Activated CD4-positive, CD25-positive, alpha-beta regulatory T cell treated with anti-CD3 and anti-CD28 coated beads, Interleukin-2, amount 50 U/mL, for 24 hours (primary cell): ENCODE results near the gene HIC2.
"Not testable (repeated sequence)": the region's sequence is repeated elsewhere in the genome, so short reads cannot be mapped to it uniquely, and the experiment has no call there.

Experiments used
- ATAC-seq, 2 donors: fragments of 150-1000 bp; cut with Tn5 transposase; one replicate each; pipeline ENCODE4 v1.10.0; 2021; ENCODE audit warnings: mild to moderate bottlenecking in 1 of 2, moderate library complexity in 1 of 2

Gene HIC2, protein sequence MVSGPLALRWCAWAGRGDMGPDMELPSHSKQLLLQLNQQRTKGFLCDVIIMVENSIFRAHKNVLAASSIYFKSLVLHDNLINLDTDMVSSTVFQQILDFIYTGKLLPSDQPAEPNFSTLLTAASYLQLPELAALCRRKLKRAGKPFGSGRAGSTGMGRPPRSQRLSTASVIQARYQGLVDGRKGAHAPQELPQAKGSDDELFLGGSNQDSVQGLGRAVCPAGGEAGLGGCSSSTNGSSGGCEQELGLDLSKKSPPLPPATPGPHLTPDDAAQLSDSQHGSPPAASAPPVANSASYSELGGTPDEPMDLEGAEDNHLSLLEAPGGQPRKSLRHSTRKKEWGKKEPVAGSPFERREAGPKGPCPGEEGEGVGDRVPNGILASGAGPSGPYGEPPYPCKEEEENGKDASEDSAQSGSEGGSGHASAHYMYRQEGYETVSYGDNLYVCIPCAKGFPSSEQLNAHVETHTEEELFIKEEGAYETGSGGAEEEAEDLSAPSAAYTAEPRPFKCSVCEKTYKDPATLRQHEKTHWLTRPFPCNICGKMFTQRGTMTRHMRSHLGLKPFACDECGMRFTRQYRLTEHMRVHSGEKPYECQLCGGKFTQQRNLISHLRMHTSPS

DNA sequence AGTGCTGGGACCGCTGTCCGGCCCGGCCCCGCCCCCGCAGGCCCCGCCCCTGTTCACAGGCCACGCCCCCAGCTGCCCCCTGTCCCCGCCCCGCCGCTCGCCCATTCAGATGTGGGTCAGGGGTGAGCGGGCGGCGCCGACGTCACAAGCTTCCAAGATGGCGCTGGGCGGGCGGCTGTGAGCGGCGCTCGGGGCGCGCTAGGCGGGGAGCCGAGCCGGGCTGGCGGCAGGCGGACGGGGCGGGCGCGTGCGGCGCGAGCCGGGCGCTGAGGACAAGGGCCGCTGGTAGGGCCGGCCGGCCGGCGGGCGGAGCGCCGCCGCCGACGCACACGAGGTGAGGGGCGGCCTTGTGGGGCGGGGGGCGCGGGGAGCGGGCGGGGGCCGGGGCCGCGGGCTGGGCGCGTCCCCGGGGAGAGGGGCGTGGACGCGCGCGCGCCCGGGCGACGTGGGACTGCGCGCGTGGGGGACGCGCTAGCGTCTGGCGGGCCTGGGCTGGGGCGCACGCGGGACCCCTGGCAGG, at the start of gene HIC2:
HIC2 (plus strand) TSS at position 145 of the 520 bp plus-strand sequence. CDS start 25,461 bp downstream, outside the sequence.
- peak; percentile 87 to 89 for ATAC-seq

DNA sequence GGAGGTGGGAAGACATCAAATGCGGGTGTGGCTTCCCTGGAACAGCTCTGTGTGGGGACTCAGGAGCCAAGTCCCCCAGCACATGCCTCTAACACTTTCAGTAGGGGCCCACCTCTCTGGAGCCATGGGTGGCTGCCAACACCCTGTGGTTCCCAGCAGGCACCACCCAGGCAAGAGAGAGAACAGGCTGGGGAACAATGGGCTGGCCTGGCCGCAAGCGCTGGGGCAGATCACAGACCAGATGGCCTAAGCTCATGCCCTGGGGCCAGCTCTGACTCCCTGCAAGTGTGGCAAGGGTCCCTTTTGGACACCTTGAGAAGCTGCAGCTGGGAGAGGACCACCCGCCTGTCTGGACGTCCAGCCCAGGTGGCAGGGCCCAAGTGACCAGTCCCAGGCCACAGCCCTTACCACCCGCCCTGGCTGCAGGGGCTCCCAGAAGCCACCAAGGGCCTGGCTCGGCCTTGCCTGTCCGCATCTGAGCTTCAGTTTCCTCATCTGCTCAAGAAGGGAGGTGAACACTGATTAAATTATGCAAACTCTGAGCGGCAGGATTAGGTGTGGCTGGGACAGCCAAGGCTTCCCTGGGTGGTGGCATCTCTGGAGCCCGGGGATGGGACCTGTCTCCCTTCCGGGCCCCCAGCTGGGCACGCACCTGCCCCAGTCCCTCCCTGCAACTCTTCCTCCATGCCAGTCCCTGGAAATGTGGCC, 48.4 kb upstream of the HIC2 start:
- ATAC-seq = not testable (repeated sequence)

DNA sequence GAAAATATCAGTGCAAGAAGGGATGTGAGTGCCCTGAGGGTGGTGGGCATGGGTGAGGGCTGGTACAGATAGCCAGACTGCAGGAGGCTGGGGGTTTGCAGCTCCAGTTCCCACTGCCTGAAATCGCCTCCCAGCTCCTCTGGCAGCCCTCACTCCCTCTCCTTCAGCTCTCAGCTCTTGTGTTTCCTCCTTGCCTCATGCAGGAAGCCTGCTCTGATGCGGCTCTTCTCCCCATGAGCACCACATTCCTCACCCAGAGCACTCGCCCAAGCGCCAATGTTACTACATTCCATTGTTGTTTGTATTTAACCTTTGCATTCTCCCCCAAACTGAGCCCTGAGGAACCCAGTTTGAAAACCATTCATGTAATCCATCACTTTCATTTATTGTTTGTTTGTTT, 41.3 kb upstream of the HIC2 start:
- ATAC-seq = not testable (repeated sequence)

DNA sequence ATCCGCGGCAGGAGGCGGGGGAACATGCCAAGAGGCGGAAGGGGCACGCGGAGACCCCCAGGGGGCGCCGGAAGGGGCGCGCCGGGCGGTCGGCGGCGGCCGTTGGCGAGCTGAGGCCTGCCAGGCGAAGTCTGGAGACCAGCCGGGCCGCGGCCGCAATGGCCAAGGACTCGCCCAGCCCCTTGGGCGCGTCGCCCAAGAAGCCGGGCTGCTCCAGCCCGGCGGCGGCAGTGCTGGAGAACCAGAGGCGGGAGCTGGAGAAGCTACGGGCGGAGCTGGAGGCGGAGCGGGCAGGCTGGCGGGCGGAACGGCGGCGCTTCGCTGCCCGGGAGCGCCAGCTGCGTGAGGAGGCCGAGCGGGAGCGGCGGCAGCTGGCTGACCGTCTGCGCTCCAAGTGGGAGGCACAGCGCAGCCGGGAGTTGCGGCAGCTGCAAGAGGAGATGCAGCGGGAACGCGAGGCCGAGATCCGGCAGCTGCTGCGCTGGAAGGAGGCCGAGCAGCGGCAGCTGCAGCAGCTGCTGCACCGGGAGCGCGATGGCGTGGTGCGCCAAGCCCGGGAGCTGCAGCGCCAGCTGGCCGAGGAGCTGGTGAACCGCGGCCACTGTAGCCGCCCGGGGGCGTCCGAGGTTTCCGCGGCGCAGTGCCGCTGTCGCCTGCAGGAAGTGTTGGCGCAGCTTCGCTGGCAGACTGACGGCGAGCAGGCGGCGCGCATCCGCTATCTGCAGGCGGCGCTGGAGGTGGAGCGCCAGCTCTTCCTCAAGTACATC, 33.3 kb upstream of the HIC2 start, which contains the start of gene RIMBP3B:
RIMBP3B (plus strand) TSS at position 51 of the 767 bp plus-strand sequence; CDS start at position 159, 108 bp downstream.
- peak; percentile 71 to 81 for ATAC-seq

DNA sequence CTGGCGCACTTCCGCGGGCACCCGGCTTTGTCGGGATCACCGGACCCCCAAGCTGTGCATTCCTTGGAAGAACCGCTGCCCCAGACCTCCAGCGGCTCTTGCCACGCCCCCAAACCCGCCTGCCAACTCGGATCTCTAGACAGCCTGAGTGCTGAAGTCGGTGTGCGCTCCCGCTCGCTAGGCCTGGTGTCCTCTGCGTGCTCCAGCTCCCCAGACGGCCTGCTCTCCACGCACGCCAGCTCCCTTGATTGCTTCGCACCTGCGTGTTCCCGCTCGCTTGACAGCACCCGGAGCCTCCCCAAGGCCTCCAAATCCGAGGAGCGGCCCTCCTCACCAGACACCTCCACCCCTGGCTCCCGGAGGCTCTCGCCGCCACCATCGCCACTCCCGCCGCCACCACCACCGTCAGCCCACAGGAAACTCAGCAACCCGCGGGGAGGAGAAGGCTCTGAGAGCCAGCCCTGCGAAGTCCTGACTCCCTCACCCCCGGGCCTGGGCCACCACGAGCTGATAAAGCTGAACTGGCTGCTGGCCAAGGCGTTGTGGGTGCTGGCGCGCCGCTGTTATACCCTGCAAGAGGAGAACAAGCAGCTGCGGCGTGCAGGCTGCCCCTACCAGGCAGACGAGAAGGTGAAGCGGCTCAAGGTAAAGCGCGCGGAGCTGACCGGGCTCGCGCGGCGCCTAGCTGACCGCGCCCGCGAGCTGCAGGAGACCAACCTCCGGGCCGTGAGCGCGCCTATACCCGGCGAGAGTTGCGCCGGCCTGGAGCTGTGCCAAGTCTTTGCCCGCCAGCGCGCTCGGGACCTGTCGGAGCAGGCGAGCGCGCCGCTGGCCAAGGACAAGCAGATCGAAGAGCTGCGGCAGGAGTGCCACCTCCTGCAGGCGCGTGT, 32.5 kb upstream of the HIC2 start:
- ATAC-seq = peak; percentile 71 to 72

DNA sequence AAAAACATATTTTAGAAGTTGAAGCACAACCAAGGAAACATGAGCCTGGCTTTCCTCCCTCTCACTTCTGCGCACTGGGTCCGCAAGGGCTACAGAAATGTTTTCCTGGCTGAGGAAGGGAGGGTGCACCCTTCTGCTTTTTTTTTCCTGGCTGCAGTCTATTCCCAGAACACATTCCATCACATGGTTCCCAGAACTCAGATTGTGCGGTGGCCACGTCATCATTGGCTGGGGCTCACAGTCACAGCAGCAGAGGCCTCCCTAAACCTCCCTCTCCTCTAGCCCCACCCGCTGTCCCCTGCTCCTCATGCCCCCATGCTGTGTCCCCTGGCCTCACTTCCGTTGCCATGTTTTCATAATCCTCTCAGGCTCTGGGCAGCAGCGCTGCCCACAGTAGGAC, 27.7 kb upstream of the HIC2 start:
- ATAC-seq = not testable (repeated sequence)

DNA sequence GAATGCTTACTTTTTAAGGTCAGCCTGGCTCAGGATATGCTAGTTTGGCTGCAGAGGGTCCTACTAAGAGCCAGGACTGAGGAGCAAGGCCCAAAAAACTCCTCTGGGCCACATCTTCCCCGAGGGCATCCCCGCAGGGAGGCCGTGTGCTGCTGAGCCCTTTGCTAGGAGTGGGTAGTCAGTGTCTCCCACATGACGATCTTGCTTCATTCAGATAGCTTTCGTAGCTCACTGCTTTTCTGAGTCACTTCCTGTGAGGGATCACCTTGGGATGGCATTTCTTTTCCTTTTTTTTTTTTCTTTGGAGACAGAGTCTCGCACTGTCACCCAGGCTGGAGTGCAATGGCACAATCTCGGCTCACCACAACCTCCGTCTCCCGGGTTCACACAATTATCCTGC, 27.2 kb upstream of the HIC2 start:
- not testable (repeated sequence) for ATAC-seq

DNA sequence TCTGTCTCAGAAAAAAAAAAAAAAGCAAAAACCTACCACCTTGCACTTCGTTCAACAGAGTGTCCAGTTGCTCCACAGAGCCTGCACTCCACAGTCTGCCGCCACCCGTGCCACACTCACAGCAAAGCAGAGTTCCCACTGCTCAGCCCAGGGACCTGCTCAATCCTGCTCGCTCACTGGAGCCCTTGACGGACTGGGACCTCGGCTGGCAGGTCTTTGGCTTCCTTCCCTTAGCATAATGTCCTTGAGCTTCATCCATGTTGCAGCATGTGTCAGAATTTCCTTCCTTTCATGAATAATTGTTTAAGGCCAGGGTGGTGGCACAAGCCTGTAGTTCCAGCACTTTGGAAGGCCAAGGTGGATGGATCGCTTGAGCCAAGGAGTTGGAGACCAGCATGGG, 22.6 kb upstream of the HIC2 start:
- ATAC-seq = not testable (repeated sequence)

DNA sequence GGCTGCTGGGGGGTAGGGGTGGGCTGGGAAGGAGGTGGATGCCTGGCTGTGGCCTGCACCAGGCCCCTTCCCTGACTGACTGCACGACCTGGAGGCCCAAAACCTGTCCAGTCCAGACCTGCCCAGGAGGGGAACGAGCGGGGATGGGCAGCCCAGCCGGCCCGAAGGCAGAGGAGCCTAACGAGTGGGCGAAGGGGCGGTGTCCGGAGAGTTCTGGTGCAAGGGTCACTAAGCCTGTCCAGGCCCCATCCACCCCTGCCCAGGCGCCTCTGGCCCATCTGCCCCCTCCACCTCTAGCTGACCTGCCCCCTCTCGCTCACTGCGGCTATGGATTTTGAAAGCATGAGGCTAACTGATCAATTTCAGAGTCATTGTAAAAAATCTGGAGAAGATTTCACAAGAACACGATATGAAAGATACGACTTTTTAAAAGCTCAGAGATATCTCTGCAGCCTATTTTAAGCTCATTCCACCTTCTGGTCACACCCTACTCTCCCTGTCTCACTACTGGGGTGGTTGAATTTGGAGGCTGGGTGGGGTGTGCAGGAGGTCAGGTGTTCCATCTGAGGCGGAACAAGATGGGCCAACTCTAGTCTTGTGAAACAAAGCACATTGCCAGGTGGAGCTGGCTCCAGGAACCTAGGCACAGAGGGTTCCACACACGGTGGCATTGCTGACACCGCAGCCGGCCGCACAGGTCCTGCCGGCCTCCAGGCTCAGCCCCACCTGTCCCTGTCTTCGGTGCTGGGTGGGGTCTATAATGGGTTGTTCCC, 15.8 kb upstream of the HIC2 start:
- not testable (repeated sequence) for ATAC-seq

DNA sequence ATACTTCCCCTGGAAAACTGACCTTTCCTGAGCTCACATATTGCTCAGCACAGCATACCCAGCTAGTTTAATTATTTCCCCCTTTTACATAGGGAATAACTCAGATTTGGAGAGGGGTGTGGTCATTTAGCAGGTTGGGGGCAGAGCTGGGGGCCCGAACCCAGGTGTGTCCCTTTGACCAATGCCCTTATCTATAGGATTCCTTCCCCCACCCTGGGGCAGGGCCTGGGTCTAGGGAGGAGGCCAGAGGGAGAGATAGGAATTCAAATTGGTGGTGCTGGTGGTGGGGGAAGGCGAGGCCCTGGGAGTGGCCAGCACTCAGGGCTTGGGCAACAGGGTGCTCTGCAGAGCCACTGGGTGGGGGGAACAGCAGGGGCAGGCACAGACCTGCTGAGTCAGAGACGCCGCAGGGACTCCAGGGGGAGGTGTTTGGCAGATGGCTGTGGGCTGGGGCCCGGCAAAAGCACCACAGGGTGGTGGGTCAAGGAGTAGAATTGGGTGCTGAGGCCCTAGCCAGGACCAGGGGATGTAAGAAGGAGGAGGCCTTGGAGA, 14.3 kb upstream of the HIC2 start:
- not testable (repeated sequence) for ATAC-seq

DNA sequence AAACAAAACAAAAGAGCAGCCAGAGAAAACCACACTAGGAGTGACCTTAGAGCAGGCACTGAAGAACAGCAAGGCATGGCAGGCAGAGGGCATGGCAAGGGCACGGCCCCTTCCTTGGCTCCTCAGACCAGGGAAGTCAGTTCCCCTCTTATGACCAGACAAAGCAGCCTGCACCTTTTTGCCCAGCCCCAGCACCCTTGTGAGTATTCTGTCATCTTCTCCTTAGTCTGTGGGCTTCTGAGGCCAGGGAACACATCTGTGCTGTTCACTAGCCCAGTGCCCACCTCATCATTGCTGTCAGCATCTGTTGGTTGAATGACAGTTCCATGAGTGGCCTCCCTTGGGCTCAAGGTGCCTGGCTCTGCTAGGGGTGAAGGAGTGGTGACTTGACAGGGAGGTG, 10.0 kb upstream of the HIC2 start:
- not testable (repeated sequence) for ATAC-seq

DNA sequence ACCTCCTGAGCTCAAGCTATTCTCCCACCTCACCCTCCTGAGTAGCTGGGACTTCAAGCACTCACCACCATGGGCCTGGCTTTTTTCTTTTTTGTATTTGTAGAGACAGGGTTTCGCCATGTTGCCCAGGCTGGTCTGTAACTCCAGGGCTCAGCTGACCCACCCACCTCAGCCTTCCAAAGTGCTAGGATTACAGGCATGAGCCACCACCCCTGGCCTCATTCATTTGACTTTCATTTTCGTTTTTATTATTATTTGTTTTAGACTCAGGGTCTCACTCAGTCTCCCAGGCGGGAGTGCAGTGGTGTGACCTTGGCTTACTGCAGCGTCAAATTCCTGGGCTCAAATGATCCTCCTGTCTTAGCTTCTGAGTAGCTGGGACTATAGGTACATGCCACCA, 9.4 kb upstream of the HIC2 start:
- not testable (repeated sequence) for ATAC-seq

DNA sequence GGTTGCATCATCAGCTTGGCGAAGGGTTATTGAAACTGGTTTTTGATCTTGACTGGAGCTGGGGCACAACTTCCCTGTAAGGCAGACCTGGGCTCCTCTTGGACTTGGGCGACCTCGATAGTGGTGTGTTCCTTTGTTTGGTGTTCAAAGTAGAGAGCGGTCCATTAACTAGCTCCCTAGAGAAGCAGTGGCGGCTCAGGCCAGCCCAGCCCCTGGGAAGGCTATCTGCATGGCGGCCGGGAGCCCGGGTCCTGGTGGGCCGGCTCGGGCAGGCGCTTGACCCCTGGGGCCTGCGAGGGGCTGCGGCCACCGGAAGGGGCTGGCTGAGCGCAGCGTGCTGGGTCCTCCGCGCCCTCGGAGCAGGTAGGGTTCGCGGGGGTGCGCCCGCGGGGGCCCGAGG, 796 bp upstream of the HIC2 start:
- not testable (repeated sequence) for ATAC-seq

DNA sequence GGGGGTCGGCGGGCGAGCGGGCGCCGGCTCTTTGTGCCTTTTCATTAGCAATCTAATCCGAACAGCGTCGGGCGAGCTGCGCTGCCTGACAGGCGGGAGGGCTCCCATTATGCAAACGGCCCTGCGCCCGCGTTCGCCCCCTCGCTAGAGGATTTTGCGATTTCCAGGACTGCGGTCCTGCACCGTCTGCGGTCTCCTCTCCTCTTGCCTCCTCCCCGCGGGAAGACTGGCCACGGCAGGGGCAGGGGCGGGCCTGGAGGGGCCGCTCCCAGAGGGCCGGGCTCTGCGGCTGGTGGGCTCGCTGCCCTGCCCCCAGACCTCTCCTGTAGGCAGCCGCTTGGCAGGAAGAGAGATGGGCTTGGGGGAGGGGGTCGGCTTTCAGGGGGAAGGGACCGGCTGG, 682 bp downstream of the HIC2 start:
- ATAC-seq = peak; percentile 3 to 11

DNA sequence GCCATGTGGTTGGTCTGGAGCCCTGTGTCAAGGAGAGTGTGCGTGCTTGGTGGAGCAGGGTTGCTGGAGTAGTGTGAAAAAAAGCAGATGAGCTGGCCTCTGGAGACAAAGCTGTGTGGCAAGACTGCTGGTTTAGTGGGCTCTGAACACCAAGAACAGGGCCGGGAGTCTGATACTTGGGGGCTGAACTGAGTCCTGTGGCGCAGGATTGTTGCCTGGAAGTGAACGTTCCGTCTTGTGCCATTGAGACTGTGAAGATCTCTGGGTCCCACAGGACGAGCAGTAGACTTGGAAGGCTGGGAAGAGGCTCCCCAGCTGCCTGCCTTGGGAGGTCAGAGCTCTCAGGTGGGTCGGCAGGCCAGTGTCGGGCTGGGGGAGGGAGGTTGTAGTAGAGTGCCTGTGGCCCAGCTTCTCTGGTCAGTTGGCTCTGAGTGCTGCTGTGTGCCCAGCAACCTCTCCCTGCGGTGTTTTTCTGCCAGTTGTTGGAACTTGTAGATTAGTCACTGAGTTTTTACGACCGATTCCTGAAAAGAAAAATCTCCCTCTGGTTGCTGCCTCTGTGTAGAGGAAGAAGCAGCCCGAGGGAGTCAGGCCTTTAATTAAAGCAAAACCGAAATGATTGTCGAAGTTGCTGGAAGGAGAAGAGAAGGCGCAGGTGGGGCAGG, 1.9 kb downstream of the HIC2 start:
- ATAC-seq = not testable (repeated sequence)

DNA sequence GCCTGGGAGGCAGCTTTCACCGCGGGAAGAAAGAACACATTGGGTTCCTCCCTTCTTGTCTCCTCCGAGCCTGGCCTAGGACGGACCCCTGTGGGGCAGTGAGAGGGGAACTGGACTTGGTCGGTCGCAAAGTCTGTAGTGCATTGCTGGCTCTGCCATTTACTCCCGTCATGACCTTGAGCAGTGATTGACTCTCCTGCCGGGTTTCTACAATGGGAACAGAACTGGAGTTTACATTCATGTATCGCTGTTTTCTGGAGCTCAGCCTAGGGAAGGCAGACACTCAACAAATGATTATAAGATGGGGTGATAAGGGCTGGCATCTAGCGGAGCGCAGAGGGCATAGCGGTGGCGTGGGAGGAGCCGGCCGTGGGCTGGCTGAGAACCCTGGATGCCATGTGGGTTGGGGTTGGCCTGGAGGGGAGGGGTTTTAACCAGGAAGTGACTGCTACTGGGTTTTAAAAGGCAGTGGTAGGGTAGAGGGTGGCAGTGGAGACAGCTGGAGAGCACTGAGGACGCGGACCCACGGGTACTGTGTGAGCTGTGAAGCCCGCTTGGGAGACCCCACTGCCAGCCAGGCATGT, 3.1 kb downstream of the HIC2 start:
- ATAC-seq = peak; percentile 59 to 72

DNA sequence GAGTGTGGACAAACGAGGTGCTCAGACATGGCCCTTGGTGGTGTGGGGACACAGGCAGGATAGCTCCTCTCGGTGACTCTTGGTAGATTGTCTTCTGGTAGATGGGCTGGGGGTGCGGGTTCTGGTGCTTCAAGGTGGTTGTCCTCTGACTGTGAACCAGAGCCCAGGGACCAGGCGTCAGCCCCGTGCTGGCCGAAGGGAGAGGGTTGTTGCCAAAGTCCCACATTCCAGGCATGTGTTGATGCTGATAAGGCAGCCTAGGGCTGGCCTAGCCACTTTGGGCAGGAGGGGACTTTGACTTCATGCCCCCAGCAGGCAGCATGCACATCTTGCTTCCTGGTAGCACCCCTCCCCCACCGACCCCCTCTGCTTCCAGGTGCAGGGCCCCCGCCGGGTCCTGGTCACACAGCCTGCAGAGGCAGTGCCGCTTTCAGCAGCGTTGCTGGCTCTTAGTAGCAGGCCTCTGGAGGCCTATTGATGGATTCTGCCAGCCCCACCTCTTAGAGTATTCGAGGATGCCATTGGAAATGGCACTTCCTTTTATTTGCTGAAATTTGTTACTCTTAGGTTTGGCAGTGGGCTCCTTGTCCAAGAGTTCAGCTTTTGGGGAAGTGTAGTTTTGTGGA, 7.0 kb downstream of the HIC2 start:
- ATAC-seq = not testable (repeated sequence)

DNA sequence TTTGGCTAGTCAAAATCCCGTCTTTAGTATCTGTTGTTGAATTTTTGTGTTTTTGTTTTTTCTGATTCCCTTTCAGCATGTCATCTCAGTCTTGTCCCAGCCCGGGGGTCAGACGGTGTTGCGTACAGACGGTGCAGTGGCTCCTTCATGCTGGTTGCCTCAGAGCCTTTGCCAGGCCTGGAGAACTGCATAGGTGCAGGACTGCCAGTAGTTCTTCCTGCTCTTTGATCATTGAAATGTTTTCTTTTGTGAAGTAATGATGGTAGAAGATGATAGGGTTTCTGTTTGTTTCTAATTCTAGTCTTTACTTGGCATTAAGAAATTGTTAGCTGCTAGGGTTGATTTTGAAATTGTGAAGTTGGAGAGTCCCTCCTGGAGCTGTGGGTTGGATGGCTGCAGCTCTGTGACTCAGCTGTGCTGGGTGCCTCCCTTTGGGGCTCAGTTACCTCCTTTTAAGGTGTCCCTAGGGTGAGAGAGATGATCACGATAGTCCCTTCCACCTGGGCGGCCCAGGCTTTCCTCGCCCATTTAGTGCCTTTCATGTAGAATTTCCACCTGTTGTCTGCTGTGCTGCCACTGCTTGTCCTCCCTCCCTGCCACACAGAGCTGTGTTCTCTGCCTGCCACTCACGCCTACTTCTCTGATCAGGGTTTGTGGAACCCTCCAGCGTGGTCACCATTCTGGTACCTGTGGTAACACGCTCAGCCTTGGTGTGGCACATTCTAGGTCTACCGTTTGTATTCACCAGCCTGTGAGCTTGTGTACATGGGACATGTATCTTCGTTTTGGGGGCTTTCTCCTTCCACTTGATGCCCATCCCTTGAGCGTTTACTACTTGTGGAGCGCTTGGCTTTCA, 17.4 kb downstream of the HIC2 start:
- peak; percentile 97 to 99 for ATAC-seq
